Measurements from ENCODE around the gene KIAA1328.
"Not testable (repeated sequence)": the region's sequence is repeated elsewhere in the genome, so short reads cannot be mapped to it uniquely, and the experiment has no call there.

The KIAA1328 gene

GRCh38 chr18:36828630-36829361, at the start of gene KIAA1328, which contains the start of gene TPGS2:
Gene KIAA1328 (plus strand): TSS chr18:36829127. CDS start chr18:36829139, 12 bp downstream.
Gene TPGS2 (minus strand): TSS chr18:36829002. CDS start chr18:36828767, 235 bp downstream.
- peak; percentile 81 for DNase-seq

- DNase-seq, result no peak
Measured at GRCh38 chr18:36780748-36781147, 48.2 kb upstream of the KIAA1328 start.

GRCh38 chr18:36782710-36783109, 46.2 kb upstream of the KIAA1328 start:
- DNase-seq, result no peak

- no peak for DNase-seq
Measured at GRCh38 chr18:36783792-36784191, 45.1 kb upstream of the KIAA1328 start.

- DNase-seq, result no peak
Measured at GRCh38 chr18:36786686-36787085, 42.2 kb upstream of the KIAA1328 start.

- DNase-seq, result no peak
Measured at GRCh38 chr18:36792634-36793283, 36.2 kb upstream of the KIAA1328 start.

- no peak for DNase-seq
Measured at GRCh38 chr18:36798738-36799473, 30.0 kb upstream of the KIAA1328 start.

GRCh38 chr18:36805105-36805504, 23.8 kb upstream of the KIAA1328 start:
- no peak for DNase-seq

GRCh38 chr18:36808681-36809080, 20.2 kb upstream of the KIAA1328 start:
- DNase-seq, result no peak

- DNase-seq, result peak; percentile 28
Measured at GRCh38 chr18:36809590-36810381, 19.1 kb upstream of the KIAA1328 start.

- no peak for DNase-seq
Measured at GRCh38 chr18:36811430-36811829, 17.5 kb upstream of the KIAA1328 start.

GRCh38 chr18:36811955-36812354, 17.0 kb upstream of the KIAA1328 start:
- no peak for DNase-seq

- DNase-seq, result no peak
Measured at GRCh38 chr18:36812678-36813077, 16.2 kb upstream of the KIAA1328 start.

GRCh38 chr18:36813101-36813775, 15.7 kb upstream of the KIAA1328 start:
- no peak for DNase-seq

- DNase-seq, result no peak
Measured at GRCh38 chr18:36813824-36814223, 15.1 kb upstream of the KIAA1328 start.

- DNase-seq, result no peak
Measured at GRCh38 chr18:36814994-36815393, 13.9 kb upstream of the KIAA1328 start.

GRCh38 chr18:36816096-36816495, 12.8 kb upstream of the KIAA1328 start:
- DNase-seq, result not testable (repeated sequence)

GRCh38 chr18:36817039-36817438, 11.9 kb upstream of the KIAA1328 start:
- DNase-seq, result no peak

GRCh38 chr18:36818652-36819051, 10.3 kb upstream of the KIAA1328 start:
- DNase-seq, result no peak

GRCh38 chr18:36819621-36820020, 9.3 kb upstream of the KIAA1328 start:
- DNase-seq, result no peak

- no peak for DNase-seq
Measured at GRCh38 chr18:36821681-36822080, 7.2 kb upstream of the KIAA1328 start.

- no peak for DNase-seq
Measured at GRCh38 chr18:36825526-36825925, 3.4 kb upstream of the KIAA1328 start.

Data from 8988T (cell line).